ENCODE data around the gene DMC1. TPM values are rescaled to one million over a fixed set of nuclear protein-coding genes. Genes with fewer than 3 reads are reported as not detected.

The DMC1 gene
- total and polyA plus RNA-seq, 9 of the 15 experiments (the other 6 are each of a cell fraction or from before 2014, with no cell fraction given): 5.5 to 55.5 (median 9.8) TPM

DNA sequence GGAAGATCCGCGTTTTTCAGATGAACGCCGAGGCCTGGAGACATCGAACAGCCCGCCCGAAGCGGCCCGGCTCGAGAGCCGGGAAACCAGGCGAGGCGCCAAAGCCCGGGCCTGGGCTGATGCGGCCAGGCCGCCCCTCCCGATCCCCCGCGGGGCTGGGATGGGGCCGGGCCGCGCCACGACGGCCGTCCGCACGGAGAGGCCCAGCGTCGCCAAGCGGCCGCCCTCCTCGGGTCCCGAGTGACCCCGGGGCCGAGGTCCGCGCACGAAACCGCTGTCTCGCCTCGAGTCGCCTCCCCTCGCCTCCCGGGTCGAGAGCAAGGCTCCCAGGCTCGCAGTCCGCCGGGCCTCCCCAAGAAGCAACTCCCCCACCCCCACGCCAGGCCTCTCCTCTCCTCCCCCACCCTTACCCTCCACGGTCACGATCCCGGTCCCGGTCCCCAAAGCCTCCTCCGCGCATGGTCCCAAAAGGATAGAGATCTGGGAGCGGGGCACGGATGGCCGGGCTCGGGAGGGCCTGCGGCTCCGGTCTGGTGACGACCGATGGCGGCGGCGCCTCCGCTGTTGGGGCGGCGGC is 64.4 kb downstream of the DMC1 start (continued):
- TF ChIP-seq, protein P1, sequence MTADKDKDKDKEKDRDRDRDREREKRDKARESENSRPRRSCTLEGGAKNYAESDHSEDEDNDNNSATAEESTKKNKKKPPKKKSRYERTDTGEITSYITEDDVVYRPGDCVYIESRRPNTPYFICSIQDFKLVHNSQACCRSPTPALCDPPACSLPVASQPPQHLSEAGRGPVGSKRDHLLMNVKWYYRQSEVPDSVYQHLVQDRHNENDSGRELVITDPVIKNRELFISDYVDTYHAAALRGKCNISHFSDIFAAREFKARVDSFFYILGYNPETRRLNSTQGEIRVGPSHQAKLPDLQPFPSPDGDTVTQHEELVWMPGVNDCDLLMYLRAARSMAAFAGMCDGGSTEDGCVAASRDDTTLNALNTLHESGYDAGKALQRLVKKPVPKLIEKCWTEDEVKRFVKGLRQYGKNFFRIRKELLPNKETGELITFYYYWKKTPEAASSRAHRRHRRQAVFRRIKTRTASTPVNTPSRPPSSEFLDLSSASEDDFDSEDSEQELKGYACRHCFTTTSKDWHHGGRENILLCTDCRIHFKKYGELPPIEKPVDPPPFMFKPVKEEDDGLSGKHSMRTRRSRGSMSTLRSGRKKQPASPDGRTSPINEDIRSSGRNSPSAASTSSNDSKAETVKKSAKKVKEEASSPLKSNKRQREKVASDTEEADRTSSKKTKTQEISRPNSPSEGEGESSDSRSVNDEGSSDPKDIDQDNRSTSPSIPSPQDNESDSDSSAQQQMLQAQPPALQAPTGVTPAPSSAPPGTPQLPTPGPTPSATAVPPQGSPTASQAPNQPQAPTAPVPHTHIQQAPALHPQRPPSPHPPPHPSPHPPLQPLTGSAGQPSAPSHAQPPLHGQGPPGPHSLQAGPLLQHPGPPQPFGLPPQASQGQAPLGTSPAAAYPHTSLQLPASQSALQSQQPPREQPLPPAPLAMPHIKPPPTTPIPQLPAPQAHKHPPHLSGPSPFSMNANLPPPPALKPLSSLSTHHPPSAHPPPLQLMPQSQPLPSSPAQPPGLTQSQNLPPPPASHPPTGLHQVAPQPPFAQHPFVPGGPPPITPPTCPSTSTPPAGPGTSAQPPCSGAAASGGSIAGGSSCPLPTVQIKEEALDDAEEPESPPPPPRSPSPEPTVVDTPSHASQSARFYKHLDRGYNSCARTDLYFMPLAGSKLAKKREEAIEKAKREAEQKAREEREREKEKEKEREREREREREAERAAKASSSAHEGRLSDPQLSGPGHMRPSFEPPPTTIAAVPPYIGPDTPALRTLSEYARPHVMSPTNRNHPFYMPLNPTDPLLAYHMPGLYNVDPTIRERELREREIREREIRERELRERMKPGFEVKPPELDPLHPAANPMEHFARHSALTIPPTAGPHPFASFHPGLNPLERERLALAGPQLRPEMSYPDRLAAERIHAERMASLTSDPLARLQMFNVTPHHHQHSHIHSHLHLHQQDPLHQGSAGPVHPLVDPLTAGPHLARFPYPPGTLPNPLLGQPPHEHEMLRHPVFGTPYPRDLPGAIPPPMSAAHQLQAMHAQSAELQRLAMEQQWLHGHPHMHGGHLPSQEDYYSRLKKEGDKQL (CRISPR knock-in tag; IDR thresholded peaks at IDR 0.05; ENCODE audit: borderline replicate concordance): no peak
- TF ChIP-seq ZEB2 (IDR thresholded peaks at IDR 0.05) (no peak), MCM7 (IDR thresholded peaks at IDR 0.05) (no peak), ZC3H4 (CRISPR knock-in tag; IDR thresholded peaks at IDR 0.05; ENCODE audit: borderline replicate concordance) (0 out of 2 replicates have a peak, but pooled peaks have one; percentile 28), MEF2A (IDR thresholded peaks at IDR 0.05; ENCODE audit: control insufficient read depth, low read depth, low read length) (no peak), BRD9 (IDR thresholded peaks at IDR 0.05; ENCODE audit: low read depth, partially characterized antibody) (peak; percentile 23), HDAC6 (IDR thresholded peaks at IDR 0.05; ENCODE audit: low read depth, low read length) (no peak), FOXA1 (IDR thresholded peaks at IDR 0.05; ENCODE audit: borderline replicate concordance) (no peak), DPF2 (IDR thresholded peaks at IDR 0.05) (no peak), RFX1 (IDR thresholded peaks at IDR 0.05) (no peak), HMGN3 (IDR thresholded peaks at IDR 0.05; ENCODE audit: borderline replicate concordance, extremely low read depth, insufficient read length, low read depth, low read length) (peak; percentile 33), RBM25 (IDR thresholded peaks at IDR 0.05; ENCODE audit: low read depth, low read length, severe bottlenecking) (no peak)
- TF ChIP-seq, protein P2, sequence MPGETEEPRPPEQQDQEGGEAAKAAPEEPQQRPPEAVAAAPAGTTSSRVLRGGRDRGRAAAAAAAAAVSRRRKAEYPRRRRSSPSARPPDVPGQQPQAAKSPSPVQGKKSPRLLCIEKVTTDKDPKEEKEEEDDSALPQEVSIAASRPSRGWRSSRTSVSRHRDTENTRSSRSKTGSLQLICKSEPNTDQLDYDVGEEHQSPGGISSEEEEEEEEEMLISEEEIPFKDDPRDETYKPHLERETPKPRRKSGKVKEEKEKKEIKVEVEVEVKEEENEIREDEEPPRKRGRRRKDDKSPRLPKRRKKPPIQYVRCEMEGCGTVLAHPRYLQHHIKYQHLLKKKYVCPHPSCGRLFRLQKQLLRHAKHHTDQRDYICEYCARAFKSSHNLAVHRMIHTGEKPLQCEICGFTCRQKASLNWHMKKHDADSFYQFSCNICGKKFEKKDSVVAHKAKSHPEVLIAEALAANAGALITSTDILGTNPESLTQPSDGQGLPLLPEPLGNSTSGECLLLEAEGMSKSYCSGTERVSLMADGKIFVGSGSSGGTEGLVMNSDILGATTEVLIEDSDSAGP (CRISPR knock-in tag; IDR thresholded peaks at IDR 0.05): no peak
- TF ChIP-seq, protein P3, sequence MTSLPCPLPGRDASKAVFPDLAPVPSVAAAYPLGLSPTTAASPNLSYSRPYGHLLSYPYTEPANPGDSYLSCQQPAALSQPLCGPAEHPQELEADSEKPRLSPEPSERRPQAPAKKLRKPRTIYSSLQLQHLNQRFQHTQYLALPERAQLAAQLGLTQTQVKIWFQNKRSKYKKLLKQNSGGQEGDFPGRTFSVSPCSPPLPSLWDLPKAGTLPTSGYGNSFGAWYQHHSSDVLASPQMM (CRISPR knock-in tag; IDR thresholded peaks at IDR 0.05): no peak
- TF ChIP-seq, protein P4, sequence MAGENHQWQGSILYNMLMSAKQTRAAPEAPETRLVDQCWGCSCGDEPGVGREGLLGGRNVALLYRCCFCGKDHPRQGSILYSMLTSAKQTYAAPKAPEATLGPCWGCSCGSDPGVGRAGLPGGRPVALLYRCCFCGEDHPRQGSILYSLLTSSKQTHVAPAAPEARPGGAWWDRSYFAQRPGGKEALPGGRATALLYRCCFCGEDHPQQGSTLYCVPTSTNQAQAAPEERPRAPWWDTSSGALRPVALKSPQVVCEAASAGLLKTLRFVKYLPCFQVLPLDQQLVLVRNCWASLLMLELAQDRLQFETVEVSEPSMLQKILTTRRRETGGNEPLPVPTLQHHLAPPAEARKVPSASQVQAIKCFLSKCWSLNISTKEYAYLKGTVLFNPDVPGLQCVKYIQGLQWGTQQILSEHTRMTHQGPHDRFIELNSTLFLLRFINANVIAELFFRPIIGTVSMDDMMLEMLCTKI (IDR thresholded peaks at IDR 0.05; ENCODE audit: partially characterized antibody): no peak
- TF ChIP-seq, protein P5, sequence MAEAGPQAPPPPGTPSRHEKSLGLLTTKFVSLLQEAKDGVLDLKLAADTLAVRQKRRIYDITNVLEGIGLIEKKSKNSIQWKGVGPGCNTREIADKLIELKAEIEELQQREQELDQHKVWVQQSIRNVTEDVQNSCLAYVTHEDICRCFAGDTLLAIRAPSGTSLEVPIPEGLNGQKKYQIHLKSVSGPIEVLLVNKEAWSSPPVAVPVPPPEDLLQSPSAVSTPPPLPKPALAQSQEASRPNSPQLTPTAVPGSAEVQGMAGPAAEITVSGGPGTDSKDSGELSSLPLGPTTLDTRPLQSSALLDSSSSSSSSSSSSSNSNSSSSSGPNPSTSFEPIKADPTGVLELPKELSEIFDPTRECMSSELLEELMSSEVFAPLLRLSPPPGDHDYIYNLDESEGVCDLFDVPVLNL (CRISPR knock-in tag; IDR thresholded peaks at IDR 0.05; ENCODE audit: low read depth): no peak

Measured in K562 (cell line).